K562 (cell line): Measurements from ENCODE around the gene ARHGEF16. TPM values are rescaled to one million over a fixed set of nuclear protein-coding genes. Genes with fewer than 3 reads are reported as not detected.

Experiments used
- ATAC-seq: fragments of 200-7000 bp; cut with Tn5 transposase; 3 replicates; pipeline ENCODE4 v1.9.1; 2020; ENCODE audit warnings: moderate library complexity
- Bru-seq: library from RNA; stranded (reverse); fragments of 400-500 nt; gene quantifications from one replicate; lab custom pipeline; 2021; lab: Mats Ljungman, UMichigan
- BruChase-seq, 2 experiments: library from RNA; stranded (reverse); fragments of 400-500 nt; gene quantifications; one replicate each; lab custom pipeline; 2021; lab: Mats Ljungman, UMichigan
- BruUV-seq: library from RNA; stranded (reverse); fragments of 400-500 nt; replicated peaks from 2 replicates; lab custom pipeline; 2021; lab: Mats Ljungman, UMichigan
- CTCF ChIA-PET: fragments of 300-600 bp; formaldehyde crosslinking; extraction: SDS; loops from one replicate; lab custom pipeline; 2021; ENCODE audit warnings: low intra/inter-chr PET ratio; lab: Yijun Ruan, JAX
- POLR2A ChIA-PET: fragments of 300-600, 350-650 bp; sonication (Branson Sonifier 250); formaldehyde crosslinking; extraction: SDS; loops from one replicate; lab custom pipeline; 2021; ENCODE audit warnings: antibody characterized with exemption, inconsistent platforms; lab: Yijun Ruan, JAX
- DNase-seq, 4 experiments: peaks; one replicate each; pipeline versions ENCODE4 v3.0.0 to v3.0.0-alpha.2; 2011 to 2018; ENCODE audit warnings: low spot score in 3 of 4, mixed read lengths in 3 of 4; ENCODE audit errors: extremely low read depth in 1 of 4
- FAIRE-seq: peaks from 2 replicates; lab custom pipeline; 2011; peaks lifted over from hg19 to GRCh38; lab: Jason Lieb, UNC
- H2AFZ ChIP-seq: 2 replicates; pipeline ENCODE4 v1.6.0; 2011; ENCODE audit warnings: low read depth, low read length, control low read depth, inconsistent platforms
- H3K27ac ChIP-seq: fragments of 200-600 bp; 3 replicates; pipeline ENCODE4 v1.8.0; 2011; ENCODE audit warnings: low read depth, mild to moderate bottlenecking, control low read depth, inconsistent platforms, low read length, moderate library complexity, mixed read lengths; ENCODE audit errors: extremely low read depth
- H3K27me3 ChIP-seq, 2 experiments: fragments of 300-600 bp in 1 of 2; 2 replicates in 1 of 2; 3 replicates in 1 of 2; pipeline versions ENCODE4 v1.6.0 to v1.8.0; 2011; ENCODE audit warnings: inconsistent platforms in 2 of 2, low read length in 2 of 2, mild to moderate bottlenecking in 1 of 2, mixed read lengths in 1 of 2, moderate library complexity in 1 of 2; ENCODE audit not compliant: control insufficient read depth in 2 of 2, insufficient read depth in 2 of 2
- H3K36me3 ChIP-seq: fragments of 300-600 bp; 3 replicates; pipeline ENCODE4 v1.8.0; 2011; ENCODE audit warnings: mild to moderate bottlenecking, low read length, inconsistent platforms; ENCODE audit not compliant: control insufficient read depth, insufficient read depth
- H3K4me1 ChIP-seq, 2 experiments: fragments of 200-600 bp in 1 of 2; replicated peaks in 1 of 2; 2 replicates in 1 of 2; 3 replicates in 1 of 2; pipeline versions ENCODE4 v1.5.1 to v1.8.0; 2011; ENCODE audit warnings: inconsistent platforms in 2 of 2, low read length in 2 of 2, mild to moderate bottlenecking in 1 of 2, mixed read lengths in 1 of 2, moderate library complexity in 1 of 2; ENCODE audit not compliant: control insufficient read depth in 2 of 2, insufficient read depth in 2 of 2
- H3K4me2 ChIP-seq: 2 replicates; pipeline ENCODE4 v1.6.1; 2011; ENCODE audit warnings: low read length, control low read depth, inconsistent platforms, mixed read lengths; ENCODE audit not compliant: insufficient read depth
- H3K4me3 ChIP-seq: fragments of 200-600 bp; sonication (generic), shearing (Covaris generic); 2 replicates; pipeline ENCODE4 v1.5.1; 2016; ENCODE audit warnings: control low read depth, inconsistent platforms
- H3K79me2 ChIP-seq: fragments of 200-600 bp; 3 replicates; pipeline ENCODE4 v1.8.0; 2011; ENCODE audit warnings: low read length, inconsistent platforms; ENCODE audit not compliant: control insufficient read depth, insufficient read depth
- H3K9ac ChIP-seq, 2 experiments: 2 replicates each; pipeline versions ENCODE4 v1.6.0 to v1.6.1; 2011; ENCODE audit warnings: low read depth in 2 of 2, low read length in 2 of 2, control low read depth in 1 of 2, inconsistent platforms in 1 of 2, mild to moderate bottlenecking in 1 of 2, mixed read lengths in 1 of 2; ENCODE audit not compliant: insufficient read depth in 1 of 2
- H3K9me1 ChIP-seq: one replicate; pipeline ENCODE4 v1.6.0; 2011; ENCODE audit warnings: inconsistent platforms, mild to moderate bottlenecking, low read length, moderate library complexity; ENCODE audit not compliant: control insufficient read depth, insufficient read depth
- H3K9me3 ChIP-seq: replicated peaks from 2 replicates; pipeline ENCODE4 v1.5.1; 2011; ENCODE audit warnings: low read depth, low read length, inconsistent platforms; ENCODE audit not compliant: control insufficient read depth, insufficient read depth
- H4K20me1 ChIP-seq: replicated peaks from 2 replicates; pipeline ENCODE4 v1.6.1; 2011; ENCODE audit warnings: low read length, inconsistent platforms, mixed read lengths; ENCODE audit not compliant: control insufficient read depth, insufficient read depth
- ATF3 ChIP-seq, 2 experiments: fragments of 450-650 bp in 1 of 2; sonication (generic) in 1 of 2; formaldehyde crosslinking in 1 of 2; IDR thresholded peaks in 1 of 2; conservative IDR thresholded peaks in 1 of 2; 2 replicates each; pipeline versions ENCODE4 v1.6.1 to v1.8.1; 2016 to 2023; ENCODE audit warnings: mild to moderate bottlenecking in 2 of 2, moderate library complexity in 2 of 2, inconsistent platforms in 1 of 2, missing genetic modification reagents in 1 of 2
- CHCHD3 ChIP-seq: fragments of 250-450 bp; sonication (Bioruptor Pico); IDR thresholded peaks from 2 replicates; pipeline ENCODE4 v2.1.2; 2022; ENCODE audit warnings: mild to moderate bottlenecking
- E2F6 ChIP-seq, 2 experiments: IDR thresholded peaks; 2 replicates each; pipeline ENCODE4 v1.6.1; 2011; ENCODE audit warnings: borderline replicate concordance in 1 of 2, control low read depth in 1 of 2, low read depth in 1 of 2, low read length in 1 of 2, mild to moderate bottlenecking in 1 of 2, mixed read lengths in 1 of 2, moderate library complexity in 1 of 2; ENCODE audit not compliant: insufficient read depth in 1 of 2, insufficient read length in 1 of 2, poor library complexity in 1 of 2, severe bottlenecking in 1 of 2; ENCODE audit errors: extremely low read depth in 1 of 2
- EWSR1 ChIP-seq: fragments of 450-650 bp; IDR thresholded peaks from 2 replicates; pipeline ENCODE4 v1.6.1; 2018; ENCODE audit warnings: borderline replicate concordance, mild to moderate bottlenecking, low read depth, moderate library complexity; ENCODE audit not compliant: partially characterized antibody
- GTF2F1 ChIP-seq: IDR thresholded peaks from 2 replicates; pipeline ENCODE4 v1.6.1; 2011; ENCODE audit warnings: low read depth, low read length, improper control_type of control experiment
- POLR3A ChIP-seq: IDR thresholded peaks from 2 replicates; pipeline ENCODE4 v1.6.1; 2011; ENCODE audit warnings: borderline replicate concordance, mild to moderate bottlenecking, moderate library complexity; ENCODE audit not compliant: insufficient read length, insufficient read depth; ENCODE audit errors: extremely low read depth
- RBM22 ChIP-seq: fragments of 200-400 bp; formaldehyde crosslinking; IDR thresholded peaks from 2 replicates; pipeline ENCODE4 v1.6.1; 2018; ENCODE audit warnings: low read length, low read depth; ENCODE audit not compliant: poor library complexity, severe bottlenecking
- SOX6 ChIP-seq: fragments of 450-650 bp; IDR thresholded peaks from 2 replicates; pipeline ENCODE4 v1.6.1; 2014; ENCODE audit warnings: mild to moderate bottlenecking
- SRSF3 ChIP-seq: fragments of 200-400 bp; formaldehyde crosslinking; IDR thresholded peaks from 2 replicates; pipeline ENCODE4 v1.6.1; 2016; ENCODE audit warnings: mild to moderate bottlenecking, low read length, moderate library complexity; ENCODE audit not compliant: insufficient read depth
- ZBTB7A ChIP-seq: IDR thresholded peaks from 2 replicates; pipeline ENCODE4 v1.6.1; 2011; ENCODE audit warnings: low read depth, mild to moderate bottlenecking, low read length, moderate library complexity, borderline replicate concordance; ENCODE audit not compliant: control insufficient read depth
- ZNF175 ChIP-seq: fragments of 200-800 bp; sonication (Bioruptor generic); IDR thresholded peaks from 2 replicates; pipeline ENCODE4 v1.6.1; 2016; ENCODE audit warnings: low read depth, mild to moderate bottlenecking, missing genetic modification characterization, missing compliant biosample characterization
- WGBS: fragments of 100-300 bp; shearing (Covaris generic); methylation state at CpG from one replicate; pipeline ENCODE4 v1.1.6; 2016; ENCODE audit warnings: low coverage, mixed read lengths; ENCODE audit not compliant: insufficient coverage; ENCODE audit errors: missing lambda C conversion rate; 5-methylcytosine and 5-hydroxymethylcytosine counted together
- in situ Hi-C: fragments of 300-500 bp; cut with MboI; formaldehyde crosslinking; loops from 4 replicates; pipeline ENCODE4 v1.15.0; 2018; ENCODE audit warnings: inconsistent platforms, mixed read lengths
- intact Hi-C: fragments of 100-400 bp; cut with micrococcal nuclease; formaldehyde crosslinking; loops from 2 replicates; pipeline ENCODE4 v1.14.2; 2022
- long read RNA-seq, 3 experiments: library from polyadenylated mRNA in 2 of 3; library from RNA in 1 of 3; unstranded in 2 of 3; stranded (forward) in 1 of 3; transcript quantifications; one replicate each; pipeline ENCODE4 v2.0.0, GENCODE V29; 2019 to 2022
- polyA minus RNA-seq, 3 experiments: library from RNA; depleted of rRNA, polyadenylated mRNA; stranded (reverse); fragments of >200 nt; gene quantifications; 2 replicates each; pipeline ENCODE4 v1.2.3, GENCODE V29; 2011
- polyA plus RNA-seq, 8 experiments: library from polyadenylated mRNA; depleted of rRNA in 4 of 8; stranded (reverse) in 5 of 8; unstranded in 3 of 8; fragments of >200 nt; fragmentation: Nextera tagmentation in 2 of 8; fragmentation: Illumina TruSeq in 1 of 8; extraction: Ambion mirVana in 2 of 8; extraction: Trizol in 1 of 8; gene quantifications; 2 replicates each; pipeline versions ENCODE4 v1.2.1 to v1.2.3, GENCODE V29; 2011 to 2014; ENCODE audit warnings: inconsistent platforms in 1 of 8, missing spikeins in 1 of 8
- total RNA-seq, 7 experiments: library from RNA; depleted of rRNA in 6 of 7; stranded (reverse); fragments of >200 nt in 6 of 7; fragmentation: Illumina TruSeq in 2 of 7; extraction: Trizol in 2 of 7; gene quantifications; 2 replicates each; pipeline versions ENCODE4 v1.2.1 to v1.2.3, GENCODE V29; 2011 to 2021; ENCODE audit warnings: low replicate concordance in 1 of 7

The ARHGEF16 gene
- 1.6 and 7.5 TPM in 2 replicates for total RNA-seq (2011; cell fraction: chromatin; rRNA removed; ENCODE audit: low replicate concordance)
- 3.9 and 5.7 TPM in 2 replicates for total RNA-seq (2011; cell fraction: nucleolus; rRNA removed)
- 2.1 and 3.2 TPM in 2 replicates for total RNA-seq (2011; cell fraction: nucleoplasm; rRNA removed)
- 0.45 and 0.94 TPM in 2 replicates for total RNA-seq (2014; rRNA removed)
- 0.06 and 0.15 TPM in 2 replicates for total RNA-seq (2014; rRNA removed; fragmentation: Illumina TruSeq; extraction: Trizol)
- total RNA-seq (2015; rRNA removed; fragmentation: Illumina TruSeq; extraction: Trizol): 0.11 and 0.25 TPM in 2 replicates
- total RNA-seq (2021): 0.98 and 1.2 TPM in 2 replicates
- 0.78 and 0.93 TPM in 2 replicates for polyA plus RNA-seq (2011; rRNA removed)
- 0.49 and 1.9 TPM in 2 replicates for polyA plus RNA-seq (2011; cell fraction: cytosol; rRNA removed)
- polyA plus RNA-seq (2011; cell fraction: nucleus; rRNA removed): 2.9 and 7.4 TPM in 2 replicates
- polyA plus RNA-seq (2012): 0.49 and 2.9 TPM in 2 replicates
- polyA plus RNA-seq (2014; fragmentation: Illumina TruSeq; extraction: Trizol): 0.49 and 0.66 TPM in 2 replicates
- polyA plus RNA-seq (2014; fragmentation: Nextera tagmentation; extraction: Ambion mirVana): not detected
- 0.78 and 1.2 TPM in 2 replicates for polyA plus RNA-seq (2014; rRNA removed)
- polyA minus RNA-seq (2011; rRNA and poly(A)+ RNA removed): 1.3 and 3.0 TPM in 2 replicates
- polyA minus RNA-seq (2011; cell fraction: cytosol; rRNA and poly(A)+ RNA removed): 0.91 and 1.5 TPM in 2 replicates
- polyA minus RNA-seq (2011; cell fraction: nucleus; rRNA and poly(A)+ RNA removed): 2.4 and 4.6 TPM in 2 replicates
- percentile 26 among the genes with signal in this experiment for Bru-seq, nascent RNA
- BruChase-seq, experiment 1, labeled RNA remaining after a 2-hour chase: percentile 22 among the genes with signal in this experiment
- BruChase-seq, experiment 2, labeled RNA remaining after a 6-hour chase: percentile 23 among the genes with signal in this experiment
- long read RNA-seq, experiment 1, partial matches to known transcripts: 2 of 9 reads
- long read RNA-seq, experiment 1, other reads (novel, unspliced or antisense): 4 of 9 reads
- long read RNA-seq, experiment 2, partial matches to known transcripts: 2 of 2 reads
- long read RNA-seq, experiment 2, other reads (novel, unspliced or antisense): 0 of 2 reads
- long read RNA-seq, experiment 3, partial matches to known transcripts: 0 of 1 reads
- long read RNA-seq, experiment 3, other reads (novel, unspliced or antisense): 0 of 1 reads

DNA sequence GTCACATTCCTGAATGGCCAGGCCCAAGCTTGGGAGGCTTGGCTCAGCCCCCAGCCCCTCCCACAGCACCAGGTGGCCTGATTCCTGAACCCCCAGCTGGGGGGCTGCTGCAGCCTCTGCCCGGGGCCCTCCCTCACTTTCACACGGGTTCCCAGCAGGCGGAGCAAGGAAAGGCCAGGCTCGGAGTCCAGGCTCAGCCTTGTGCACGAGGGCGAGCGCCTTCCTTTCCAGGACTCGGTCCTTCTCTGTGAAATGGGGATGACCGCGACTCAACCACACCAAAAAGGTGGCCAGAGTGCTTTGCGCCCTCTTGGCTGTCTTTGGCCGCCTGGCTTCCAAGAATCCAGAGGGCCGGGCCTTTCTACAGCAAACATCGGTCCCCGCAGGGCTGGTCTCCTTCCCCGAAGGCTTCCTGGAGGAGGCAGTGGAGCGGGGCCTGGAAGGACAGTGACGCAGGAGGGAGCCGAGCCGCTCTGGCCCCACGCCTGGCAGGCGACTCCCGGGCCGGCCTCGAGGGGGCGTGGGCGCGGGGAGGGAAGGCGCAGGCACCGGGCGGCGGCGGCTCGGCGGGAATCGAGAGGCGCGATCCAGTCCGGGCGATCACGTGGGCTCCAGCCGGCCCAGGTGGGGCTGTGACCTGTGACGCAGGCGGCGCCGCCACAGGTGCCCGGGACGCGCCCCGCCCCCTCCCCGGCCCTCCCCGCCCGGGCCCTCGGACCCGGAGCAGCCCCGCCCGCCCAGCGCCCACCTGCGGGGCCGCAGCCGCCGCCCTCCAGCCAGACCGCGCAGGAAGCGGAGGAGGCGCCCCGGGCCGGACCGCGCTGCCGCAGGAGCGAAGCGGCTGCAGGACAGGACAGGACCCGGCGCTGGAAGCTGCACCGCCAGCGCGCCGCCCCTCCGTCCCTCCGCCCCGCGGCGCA lies at the start of gene ARHGEF16:
Gene ARHGEF16 (plus strand): TSS at position 775 of the 920 bp plus-strand sequence. CDS start 8,420 bp downstream, outside the sequence.
- FAIRE-seq (no peak), DNase-seq (peak; percentile 74 to 92 (median 86)), ATAC-seq (peak; percentile 84)
- peaks cover 0 to 39% of the 10 kb centered on the region in 2 experiments; a peak in 3 of 5 replicates for H3K4me1 ChIP-seq
- no peaks in the 10 kb centered on the region for H3K79me2 ChIP-seq
- in situ Hi-C loops (no loop called here), intact Hi-C loops (loop anchor here (1.0 kb wide), 2 partner anchors 30 to 165 kb away; no protein-coding TSS in a partner anchor)
- no peaks in the 10 kb centered on the region for H3K36me3 ChIP-seq
- H3K27ac ChIP-seq: no peak within 1 kb of the TSS
- H3K4me3 ChIP-seq: peak within 1 kb of the TSS; percentile 38
- 5% methylated on average over 36 of the region's 84 CpGs for WGBS
- H3K27me3 ChIP-seq: peaks cover 9 to 37% of the 10 kb centered on the region in 2 experiments; a peak in 4 of 5 replicates
- POLR2A ChIA-PET: interaction anchor here (0.6 to 1.5 kb wide), 4 partner anchors 13 to 176 kb away, joined by 3 to 6 read pairs (median 4); no protein-coding TSS in a partner anchor
- peak within 1 kb of the TSS in 1 of 2 experiments; percentile 72; a peak in 3 of 4 replicates for H3K9ac ChIP-seq
- peak within 1 kb of the TSS; percentile 57 for H2AFZ ChIP-seq
- BruUV-seq: no TSS peak
- peaks cover 31% of the 10 kb centered on the region for H4K20me1 ChIP-seq
- CTCF ChIA-PET: interaction anchor here (0.8 to 4.1 kb wide), 4 partner anchors 18 to 168 kb away, joined by 3 to 91 read pairs (median 14); no protein-coding TSS in a partner anchor
- peak within 1 kb of the TSS; percentile 37 for H3K4me2 ChIP-seq
- H3K9me1 ChIP-seq: no peaks in the 10 kb centered on the region
- no peaks in the 10 kb centered on the region for H3K9me3 ChIP-seq
- TF ChIP-seq SOX6 (0 out of 2 replicates have a peak, but pooled peaks have one; percentile 23), CHCHD3 (no peak), GTF2F1 (no peak), SRSF3 (no peak), E2F6 (IDR thresholded peaks at IDR 0.05; ENCODE audit: borderline replicate concordance in 1 of 2, extremely low read depth in 1 of 2, insufficient read depth in 1 of 2, insufficient read length in 1 of 2, low read depth in 1 of 2, low read length in 1 of 2, poor library complexity in 1 of 2, severe bottlenecking in 1 of 2) (peak; percentile 93 to 99), RBM22 (peak; percentile 46), EWSR1 (no peak), ZBTB7A (peak; percentile 83), ATF3 (IDR thresholded peaks at IDR 0.05) (no peak), ATF3 (CRISPR knock-in tag; conservative IDR thresholded peaks at IDR 0.05) (no peak), ZNF175 (no peak), POLR3A (no peak)
